Fibroblast of the aortic adventitia (primary cell): ENCODE results near the gene SEMA4D. TPM values are rescaled to one million over a fixed set of nuclear protein-coding genes. Genes with fewer than 3 reads are reported as not detected.

Experiments
- DNase-seq: peaks from one replicate; pipeline ENCODE4 v3.0.0-alpha.2; 2010; ENCODE audit warnings: low read depth
- H3K4me3 ChIP-seq: 2 replicates; pipeline ENCODE4 v1.5.1; 2011; ENCODE audit warnings: low read depth, mild to moderate bottlenecking, control low read depth, low read length, moderate library complexity
- total RNA-seq: library from RNA; depleted of rRNA; stranded (reverse); fragments of >200 nt; gene quantifications from 2 replicates; pipeline ENCODE4 v1.2.3, GENCODE V29; 2012; ENCODE audit warnings: low replicate concordance
- TF ChIP-seq, protein P1 (sequence below): IDR thresholded peaks from 2 replicates; pipeline ENCODE4 v1.5.1; 2011; ENCODE audit warnings: mild to moderate bottlenecking, low read length, control low read depth, inconsistent platforms; ENCODE audit not compliant: insufficient read depth

Gene SEMA4D
- total RNA-seq, 1 donor = 0.36 TPM

DNA sequence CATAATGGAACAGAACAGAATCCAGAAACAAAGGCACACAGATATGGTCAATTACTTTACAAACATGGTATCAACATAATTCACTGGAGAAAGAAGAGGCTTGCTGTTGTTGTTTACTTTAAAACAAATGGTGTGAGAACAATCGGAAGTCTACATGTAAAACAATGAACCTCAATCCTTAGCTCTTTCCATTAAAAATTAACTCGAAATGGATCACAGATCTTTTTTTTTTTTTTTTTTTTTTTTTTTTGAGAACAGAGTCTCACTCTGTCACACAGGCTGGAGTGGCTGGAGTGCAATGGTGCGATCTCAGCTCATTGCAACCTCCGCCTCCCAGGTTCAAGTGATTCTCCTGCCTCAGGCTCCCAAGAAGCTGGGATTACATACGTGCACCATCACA, 9.8 kb downstream of the SEMA4D start:
- no peak for DNase-seq
- TF ChIP-seq, protein P1, sequence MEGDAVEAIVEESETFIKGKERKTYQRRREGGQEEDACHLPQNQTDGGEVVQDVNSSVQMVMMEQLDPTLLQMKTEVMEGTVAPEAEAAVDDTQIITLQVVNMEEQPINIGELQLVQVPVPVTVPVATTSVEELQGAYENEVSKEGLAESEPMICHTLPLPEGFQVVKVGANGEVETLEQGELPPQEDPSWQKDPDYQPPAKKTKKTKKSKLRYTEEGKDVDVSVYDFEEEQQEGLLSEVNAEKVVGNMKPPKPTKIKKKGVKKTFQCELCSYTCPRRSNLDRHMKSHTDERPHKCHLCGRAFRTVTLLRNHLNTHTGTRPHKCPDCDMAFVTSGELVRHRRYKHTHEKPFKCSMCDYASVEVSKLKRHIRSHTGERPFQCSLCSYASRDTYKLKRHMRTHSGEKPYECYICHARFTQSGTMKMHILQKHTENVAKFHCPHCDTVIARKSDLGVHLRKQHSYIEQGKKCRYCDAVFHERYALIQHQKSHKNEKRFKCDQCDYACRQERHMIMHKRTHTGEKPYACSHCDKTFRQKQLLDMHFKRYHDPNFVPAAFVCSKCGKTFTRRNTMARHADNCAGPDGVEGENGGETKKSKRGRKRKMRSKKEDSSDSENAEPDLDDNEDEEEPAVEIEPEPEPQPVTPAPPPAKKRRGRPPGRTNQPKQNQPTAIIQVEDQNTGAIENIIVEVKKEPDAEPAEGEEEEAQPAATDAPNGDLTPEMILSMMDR = no peak
- no peak overlapping the region for H3K4me3 ChIP-seq

DNA sequence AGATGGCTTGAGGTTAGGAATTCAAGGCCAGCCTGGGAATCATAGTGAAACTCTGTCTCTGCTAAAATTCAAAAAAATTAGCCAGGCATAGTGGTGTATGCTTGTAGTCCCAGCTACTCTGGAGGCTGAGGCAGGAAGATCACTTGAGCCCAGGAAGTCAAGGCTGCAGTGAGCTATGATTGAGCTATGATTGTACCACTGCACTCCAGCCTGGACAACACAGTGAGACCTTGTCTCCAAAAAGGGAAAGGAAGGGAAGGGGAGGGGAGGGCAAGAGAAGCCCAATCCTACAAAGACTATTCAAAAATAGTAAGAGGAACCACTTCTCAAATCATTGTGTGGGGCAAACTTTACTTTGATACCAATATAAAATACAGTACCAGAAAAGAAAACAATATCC, 11.2 kb downstream of the SEMA4D start:
- no peak for DNase-seq
- no peak overlapping the region for H3K4me3 ChIP-seq
- TF ChIP-seq, protein P1 = no peak

DNA sequence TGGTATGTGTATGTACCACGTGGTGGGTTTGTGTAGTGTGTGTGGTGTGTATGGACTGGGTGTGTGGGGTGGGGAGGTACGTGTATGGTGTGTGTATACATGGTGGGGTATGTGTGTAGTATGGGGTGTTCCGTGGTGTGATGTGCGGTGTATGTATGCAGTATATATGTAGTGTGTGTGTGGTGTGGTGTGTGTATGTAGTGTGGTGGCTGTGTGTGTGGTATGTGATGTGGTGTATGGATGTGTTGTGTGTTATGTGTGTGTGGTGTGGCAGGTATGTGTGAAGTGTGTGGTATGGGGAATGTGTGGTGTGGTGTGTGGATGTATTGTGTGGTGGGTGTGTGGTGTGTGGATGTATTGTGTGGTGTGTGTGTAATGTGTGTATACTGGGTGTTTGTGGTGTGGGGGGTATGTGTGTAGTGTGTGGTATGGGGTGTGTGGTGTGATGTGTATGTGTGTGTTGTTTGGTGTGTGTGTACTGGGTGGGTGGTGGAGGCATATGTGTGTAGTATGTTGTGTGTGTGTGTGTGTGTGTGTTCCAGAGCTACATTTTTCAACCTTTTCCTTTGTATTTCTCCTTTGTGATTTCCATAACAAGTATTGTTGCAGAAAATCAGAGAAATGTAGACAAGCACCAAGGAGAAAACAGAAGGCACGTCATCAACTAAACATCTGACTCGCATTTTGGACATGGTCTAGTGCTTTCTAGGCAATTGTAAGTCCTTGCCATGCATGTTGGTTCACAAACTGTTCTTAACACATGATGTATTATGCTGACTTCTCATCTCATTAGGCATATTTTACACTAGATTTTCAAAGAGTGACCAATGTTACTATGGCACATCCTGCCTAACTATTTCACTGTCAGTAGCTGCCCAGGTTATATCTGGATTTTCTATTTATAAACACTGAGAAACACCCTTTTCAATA, 13.2 kb downstream of the SEMA4D start:
- no peak overlapping the region for H3K4me3 ChIP-seq
- TF ChIP-seq, protein P1 = no peak
- DNase-seq = no peak

DNA sequence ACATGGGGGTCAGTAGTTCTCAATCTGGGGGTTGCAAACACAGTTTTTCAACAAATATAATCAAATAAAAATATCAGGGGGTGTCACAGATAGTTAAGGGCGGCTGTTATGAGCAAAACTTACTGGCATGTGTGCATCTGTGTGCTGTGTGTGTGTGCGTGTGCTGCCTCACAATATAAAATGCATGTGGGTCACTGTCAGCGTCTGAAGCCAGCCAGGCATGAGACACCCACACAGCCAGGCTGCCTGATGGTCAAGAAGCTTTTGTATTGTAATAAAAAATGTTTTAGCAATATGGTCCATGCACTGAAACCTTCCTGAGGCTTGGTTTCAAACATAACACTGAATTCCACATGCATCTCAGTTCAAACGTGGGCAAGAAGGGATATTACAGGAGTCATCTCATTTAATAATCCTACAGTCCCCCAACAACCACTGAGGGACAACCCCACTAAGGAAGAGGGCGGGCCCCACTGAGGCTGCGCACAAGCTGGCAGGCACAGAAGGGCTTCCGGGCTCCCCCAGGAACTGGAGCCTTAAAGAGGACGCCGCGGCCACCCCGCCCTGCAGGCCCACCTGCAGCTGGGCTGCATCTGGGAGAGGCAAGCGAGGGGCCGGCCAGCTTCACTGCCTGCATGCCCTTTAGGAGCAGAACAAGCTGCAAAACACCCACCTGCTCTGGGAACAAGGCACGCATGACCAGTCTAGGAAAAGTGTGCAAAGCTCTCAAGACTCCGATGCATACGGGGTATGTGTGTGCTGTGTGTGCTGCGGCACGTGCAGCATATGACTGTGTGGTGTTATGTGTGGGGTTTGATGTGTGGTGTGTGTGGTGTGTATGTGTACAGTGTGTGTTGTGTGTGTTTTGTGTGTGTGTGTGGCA, 14.1 kb downstream of the SEMA4D start:
- DNase-seq = no peak
- H3K4me3 ChIP-seq = no peak overlapping the region
- TF ChIP-seq, protein P1 = no peak

DNA sequence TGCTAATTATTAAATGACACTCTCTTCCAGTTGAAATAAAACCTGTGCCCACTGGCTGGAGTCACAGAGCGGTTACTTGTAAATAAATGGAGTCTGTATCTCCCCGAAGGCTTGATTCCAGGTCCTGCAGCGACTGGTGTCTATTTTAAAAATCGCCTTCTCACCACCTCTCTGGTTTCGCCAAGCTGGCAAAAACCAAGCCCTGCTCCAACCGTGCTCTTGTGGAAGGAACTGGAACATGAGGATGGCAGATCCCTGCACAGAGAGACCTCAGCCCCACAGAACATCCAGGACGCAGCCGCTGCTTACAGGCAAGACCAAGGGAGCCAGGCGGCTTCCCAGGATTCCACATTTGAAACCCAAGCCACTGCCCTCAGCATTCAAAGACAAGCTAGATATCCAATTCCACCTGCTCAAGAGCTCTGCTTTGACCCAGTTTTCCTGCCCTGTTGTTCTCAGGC, 15.0 kb downstream of the SEMA4D start:
- no peak for DNase-seq
- TF ChIP-seq, protein P1 = no peak
- no peak overlapping the region for H3K4me3 ChIP-seq

DNA sequence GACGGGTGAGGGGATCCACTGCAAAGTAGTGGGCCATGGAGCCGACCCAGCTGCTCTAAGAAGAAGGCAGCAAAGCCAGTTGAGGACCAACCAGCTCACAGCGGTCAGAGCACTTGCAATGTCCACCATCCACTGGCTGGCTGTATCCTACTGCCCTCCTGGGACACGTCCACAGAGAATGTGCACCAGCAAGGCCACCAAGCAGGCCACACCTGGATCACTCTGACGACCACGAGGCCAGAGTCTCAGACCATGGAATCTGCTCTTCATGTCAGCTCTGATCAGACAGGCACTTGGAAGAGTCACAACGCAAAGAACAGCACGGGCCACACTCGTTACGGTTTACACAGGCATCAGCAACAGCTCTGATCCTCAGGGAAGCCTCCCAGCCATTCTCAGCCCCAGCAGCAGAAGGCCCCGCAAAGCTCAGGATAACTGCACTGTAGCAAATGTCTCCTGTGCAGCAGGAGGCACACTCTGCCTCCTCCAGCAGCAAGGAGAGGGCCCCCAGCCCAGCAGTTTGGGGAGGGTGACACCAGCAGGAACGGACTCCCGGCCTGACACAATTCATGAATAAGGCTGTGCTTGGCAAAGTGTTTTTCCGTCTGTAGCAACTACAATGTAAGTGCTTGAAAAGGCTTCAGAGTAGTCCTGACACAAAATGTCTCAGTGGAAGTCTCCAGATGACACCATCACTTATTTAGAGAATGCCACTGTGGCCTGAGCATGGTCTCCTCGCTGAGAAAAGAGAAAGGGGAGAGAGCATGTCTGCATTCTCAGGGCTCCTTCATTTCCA, 15.7 kb downstream of the SEMA4D start:
- TF ChIP-seq, protein P1 = no peak
- H3K4me3 ChIP-seq = no peak overlapping the region
- no peak for DNase-seq
